HCT116 (cell line): ENCODE measurements around the gene CAB39. TPM values are rescaled to one million over a fixed set of nuclear protein-coding genes. Genes with fewer than 3 reads are reported as not detected.

Experiments used
- ATAC-seq: fragments of 200-7000 bp; cut with Tn5 transposase; 2 replicates; pipeline ENCODE4 v1.9.1; 2020; ENCODE audit warnings: mild to moderate bottlenecking, moderate library complexity
- BruUV-seq: library from RNA; stranded (reverse); fragments of 400-500 nt; replicated peaks from 2 replicates; lab custom pipeline; 2021; lab: Mats Ljungman, UMichigan
- CTCF ChIA-PET: fragments of 300-600 bp; sonication (Branson Sonifier 250); formaldehyde crosslinking; loops from one replicate; lab custom pipeline; 2021; ENCODE audit warnings: antibody characterized with exemption; lab: Charles Lee
- POLR2A ChIA-PET: fragments of 300-600, 350-600 bp; sonication (Branson Sonifier 250); formaldehyde crosslinking; loops from one replicate; lab custom pipeline; 2021; ENCODE audit warnings: antibody characterized with exemption; lab: Charles Lee
- RAD21 ChIA-PET, 2 experiments: fragments of 300-600 bp; sonication (Branson Sonifier 250); formaldehyde crosslinking; loops; one replicate each; lab custom pipeline; 2023; ENCODE audit warnings: low total read pairs in 2 of 2; ENCODE audit not compliant: uncharacterized antibody in 2 of 2, unreplicated experiment in 2 of 2, low non-redundant PET in 1 of 2; lab: Charles Lee
- DNase-seq: peaks from one replicate; pipeline ENCODE4 v3.0.0-alpha.2; 2010; ENCODE audit warnings: low read depth, low spot score
- H2AFZ ChIP-seq: fragments of 200-600 bp; shearing (Covaris generic), sonication (generic); 2 replicates; pipeline ENCODE4 v1.6.1; 2017; ENCODE audit warnings: low read depth, mixed run types, mixed read lengths, antibody characterized with exemption, low read length; ENCODE audit not compliant: poor library complexity, severe bottlenecking
- H3K27ac ChIP-seq: 2 replicates; pipeline ENCODE4 v1.5.1; 2012; ENCODE audit warnings: low read depth, low read length
- H3K27me3 ChIP-seq: fragments of 200-600 bp; sonication (generic); 2 replicates; pipeline ENCODE4 v1.6.1; 2016; ENCODE audit warnings: mixed run types, low read length, mixed read lengths; ENCODE audit not compliant: insufficient read depth
- H3K36me3 ChIP-seq, 2 experiments: fragments of 200-500 bp in 1 of 2; fragments of 200-600 bp in 1 of 2; sonication (Bioruptor generic) in 1 of 2; sonication (generic) in 1 of 2; 2 replicates each; pipeline versions ENCODE4 v1.5.1 to v1.6.1; 2014 to 2016; ENCODE audit warnings: low read length in 2 of 2, inconsistent platforms in 1 of 2, mixed read lengths in 1 of 2, mixed run types in 1 of 2; ENCODE audit not compliant: insufficient read depth in 2 of 2, control insufficient read depth in 1 of 2
- H3K4me1 ChIP-seq, 2 experiments: fragments of 200-600 bp in 1 of 2; sonication (generic) in 1 of 2; 2 replicates each; pipeline versions ENCODE4 v1.5.1 to v1.6.1; 2012 to 2017; ENCODE audit warnings: low read length in 2 of 2, inconsistent platforms in 1 of 2, mild to moderate bottlenecking in 1 of 2, mixed read lengths in 1 of 2, mixed run types in 1 of 2, moderate library complexity in 1 of 2; ENCODE audit not compliant: insufficient read depth in 2 of 2, control insufficient read depth in 1 of 2
- H3K4me2 ChIP-seq: fragments of 200-600 bp; sonication (generic); 2 replicates; pipeline ENCODE4 v1.6.1; 2017; ENCODE audit warnings: mixed run types, low read length, mixed read lengths
- H3K4me3 ChIP-seq, 2 experiments: fragments of 200-600 bp in 1 of 2; sonication (generic) in 1 of 2; replicated peaks in 1 of 2; 2 replicates each; pipeline ENCODE4 v1.5.1; 2011 to 2016; ENCODE audit warnings: low read length in 2 of 2, control low read depth in 1 of 2, low read depth in 1 of 2, mild to moderate bottlenecking in 1 of 2, mixed read lengths in 1 of 2, mixed run types in 1 of 2
- H3K79me2 ChIP-seq: fragments of 200-600 bp; sonication (generic); 2 replicates; pipeline ENCODE4 v1.6.1; 2017; ENCODE audit warnings: mild to moderate bottlenecking, mixed run types, low read length, moderate library complexity, mixed read lengths; ENCODE audit not compliant: insufficient read depth
- H3K9ac ChIP-seq: fragments of 200-600 bp; sonication (generic); 2 replicates; pipeline ENCODE4 v1.6.1; 2016; ENCODE audit warnings: low read length, mixed read lengths
- H3K9me2 ChIP-seq: fragments of 200-600 bp; sonication (generic), shearing (Covaris generic); 2 replicates; pipeline ENCODE4 v1.6.1; 2017; ENCODE audit warnings: mixed run types, mild to moderate bottlenecking, moderate library complexity; ENCODE audit not compliant: insufficient read depth
- H3K9me3 ChIP-seq, 2 experiments: fragments of 200-500 bp in 1 of 2; fragments of 200-600 bp in 1 of 2; sonication (Bioruptor generic) in 1 of 2; sonication (generic) in 1 of 2; 2 replicates each; pipeline ENCODE4 v1.6.1; 2014 to 2017; ENCODE audit warnings: low read length in 2 of 2, mixed read lengths in 2 of 2, inconsistent platforms in 1 of 2, low read depth in 1 of 2, mild to moderate bottlenecking in 1 of 2, mixed run types in 1 of 2, moderate library complexity in 1 of 2; ENCODE audit not compliant: control insufficient read depth in 1 of 2, insufficient read depth in 1 of 2
- H4K20me1 ChIP-seq: fragments of 200-600 bp; sonication (generic), shearing (Covaris generic); 2 replicates; pipeline ENCODE4 v1.6.1; 2017; ENCODE audit warnings: mixed run types, mild to moderate bottlenecking, moderate library complexity; ENCODE audit not compliant: insufficient read depth
- ATF3 ChIP-seq: IDR thresholded peaks from 2 replicates; pipeline ENCODE4 v1.6.1; 2012
- CBX3 ChIP-seq: IDR thresholded peaks from 2 replicates; pipeline ENCODE4 v1.6.1; 2012; ENCODE audit warnings: low read depth
- ELF1 ChIP-seq: IDR thresholded peaks from 2 replicates; pipeline ENCODE4 v1.6.1; 2012; ENCODE audit warnings: low read depth, borderline replicate concordance
- EZH2 ChIP-seq: fragments of 200-600 bp; sonication (generic); IDR thresholded peaks from 2 replicates; pipeline ENCODE4 v1.6.1; 2017; ENCODE audit warnings: antibody characterized with exemption, mixed run types
- EZH2phosphoT487 ChIP-seq: fragments of 200-600 bp; IDR thresholded peaks from 2 replicates; pipeline ENCODE4 v1.6.1; 2018; ENCODE audit warnings: antibody characterized with exemption, borderline replicate concordance
- FOSL1 ChIP-seq: IDR thresholded peaks from 2 replicates; pipeline ENCODE4 v1.6.1; 2012; ENCODE audit warnings: low read depth
- JUND ChIP-seq: IDR thresholded peaks from 2 replicates; pipeline ENCODE4 v1.6.1; 2012
- MAX ChIP-seq: IDR thresholded peaks from 2 replicates; pipeline ENCODE4 v1.6.1; 2012
- POLR2A ChIP-seq: IDR thresholded peaks from 2 replicates; pipeline ENCODE4 v1.7.0; 2011; ENCODE audit warnings: borderline replicate concordance; ENCODE audit not compliant: insufficient read depth, insufficient read length; ENCODE audit errors: extremely low read depth
- POLR2AphosphoS5 ChIP-seq: IDR thresholded peaks from 2 replicates; pipeline ENCODE4 v1.6.1; 2011; ENCODE audit warnings: mild to moderate bottlenecking, low read depth, low read length, moderate library complexity
- RAD21 ChIP-seq: IDR thresholded peaks from 2 replicates; pipeline ENCODE4 v1.6.1; 2012; ENCODE audit warnings: low read depth, mild to moderate bottlenecking
- SIN3A ChIP-seq: IDR thresholded peaks from 2 replicates; pipeline ENCODE4 v1.6.1; 2012; ENCODE audit warnings: low read depth
- SP1 ChIP-seq: IDR thresholded peaks from 2 replicates; pipeline ENCODE4 v1.6.1; 2012; ENCODE audit warnings: low read depth
- YY1 ChIP-seq: IDR thresholded peaks from 2 replicates; pipeline ENCODE4 v1.6.1; 2011; ENCODE audit warnings: low read length, low read depth, moderate library complexity, mild to moderate bottlenecking; ENCODE audit not compliant: insufficient replicate concordance; ENCODE audit errors: extremely low read depth
- ZBTB33 ChIP-seq: IDR thresholded peaks from 2 replicates; pipeline ENCODE4 v1.6.1; 2011; ENCODE audit warnings: mild to moderate bottlenecking, low read length, moderate library complexity; ENCODE audit not compliant: insufficient replicate concordance; ENCODE audit errors: extremely low read depth
- ZFX ChIP-seq: fragments of 450-650 bp; IDR thresholded peaks from 2 replicates; pipeline ENCODE4 v1.6.1; 2017
- intact Hi-C: fragments of 100-400 bp; cut with micrococcal nuclease; formaldehyde crosslinking; loops from 2 replicates; pipeline ENCODE4 v1.10.0; 2022
- total RNA-seq: library from RNA; stranded (reverse); gene quantifications from one replicate; pipeline ENCODE4 v1.2.1, GENCODE V29; 2021; ENCODE audit not compliant: unreplicated experiment
- TF ChIP-seq, protein P1 (sequence below), 3 experiments: fragments of 200-600 bp in 1 of 3; sonication (generic) in 1 of 3; IDR thresholded peaks in 2 of 3; conservative IDR thresholded peaks in 1 of 3; 2 replicates each; pipeline ENCODE4 v1.5.1; 2012 to 2017; ENCODE audit warnings: low read depth in 2 of 3, low read length in 2 of 3, antibody characterized with exemption in 1 of 3, borderline replicate concordance in 1 of 3, control low read depth in 1 of 3, mild to moderate bottlenecking in 1 of 3, mixed read lengths in 1 of 3, mixed run types in 1 of 3, moderate library complexity in 1 of 3; ENCODE audit not compliant: insufficient read depth in 1 of 3
- TF ChIP-seq, protein P2 (sequence below): IDR thresholded peaks from 2 replicates; pipeline ENCODE4 v1.6.1; 2012; ENCODE audit warnings: low read depth

The CAB39 gene
- total RNA-seq, 1 experiment from 2014 or later, result 63.6 TPM

- Histone ChIP-seq H3K4me1 (peaks cover 44 to 56% of the 10 kb centered on the region in 2 experiments), H4K20me1 (no peaks in the 10 kb centered on the region), H3K4me2 (peak overlapping the region; percentile 50), H3K4me3 (no peak overlapping the region), H3K9ac (peak overlapping the region; percentile 39; the same call in 1 of the 2 replicates), H3K9me2 (no peaks in the 10 kb centered on the region), H3K36me3 (no peaks in the 10 kb centered on the region), H2AFZ (peak overlapping the region; percentile 41), H3K9me3 (no peaks in the 10 kb centered on the region), H3K27me3 (no peaks in the 10 kb centered on the region), H3K27ac (peak overlapping the region; percentile 46), H3K79me2 (no peaks in the 10 kb centered on the region)
- DNase-seq (peak; percentile 52), ATAC-seq (peak; percentile 74)
- intact Hi-C loops, result loop anchor here (10.0 kb wide), 1 partner anchor 110 kb away; no protein-coding TSS in a partner anchor
- RAD21 ChIA-PET, result no interaction called here
- POLR2A ChIA-PET, result interaction anchor here (1.0 to 1.7 kb wide), 2 partner anchors 10 to 95 kb away, joined by 3 to 5 read pairs; no protein-coding TSS in a partner anchor
- BruUV-seq, result no TSS peak
- CTCF ChIA-PET, result interaction anchor here (0.8 to 1.8 kb wide), 2 partner anchors 114 to 140 kb away, joined by 3 to 7 read pairs; no protein-coding TSS in a partner anchor
- TF ChIP-seq RAD21 (peak; percentile 24), EZH2phosphoT487 (no peak), FOSL1 (peak; percentile 97), SP1 (peak; percentile 91), SIN3A (no peak), POLR2A (no peak), ELF1 (no peak), POLR2AphosphoS5 (0 out of 2 replicates have a peak, but pooled peaks have one; percentile 25), EZH2 (no peak), CBX3 (peak; percentile 81; the same call in 1 of the 2 replicates), MAX (peak; percentile 60), ZFX (no peak), JUND (peak; percentile 96), YY1 (no peak), ZBTB33 (peak; percentile 51), ATF3 (no peak)
- TF ChIP-seq, protein P1, sequence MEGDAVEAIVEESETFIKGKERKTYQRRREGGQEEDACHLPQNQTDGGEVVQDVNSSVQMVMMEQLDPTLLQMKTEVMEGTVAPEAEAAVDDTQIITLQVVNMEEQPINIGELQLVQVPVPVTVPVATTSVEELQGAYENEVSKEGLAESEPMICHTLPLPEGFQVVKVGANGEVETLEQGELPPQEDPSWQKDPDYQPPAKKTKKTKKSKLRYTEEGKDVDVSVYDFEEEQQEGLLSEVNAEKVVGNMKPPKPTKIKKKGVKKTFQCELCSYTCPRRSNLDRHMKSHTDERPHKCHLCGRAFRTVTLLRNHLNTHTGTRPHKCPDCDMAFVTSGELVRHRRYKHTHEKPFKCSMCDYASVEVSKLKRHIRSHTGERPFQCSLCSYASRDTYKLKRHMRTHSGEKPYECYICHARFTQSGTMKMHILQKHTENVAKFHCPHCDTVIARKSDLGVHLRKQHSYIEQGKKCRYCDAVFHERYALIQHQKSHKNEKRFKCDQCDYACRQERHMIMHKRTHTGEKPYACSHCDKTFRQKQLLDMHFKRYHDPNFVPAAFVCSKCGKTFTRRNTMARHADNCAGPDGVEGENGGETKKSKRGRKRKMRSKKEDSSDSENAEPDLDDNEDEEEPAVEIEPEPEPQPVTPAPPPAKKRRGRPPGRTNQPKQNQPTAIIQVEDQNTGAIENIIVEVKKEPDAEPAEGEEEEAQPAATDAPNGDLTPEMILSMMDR (IDR thresholded peaks at IDR 0.05 in 2 of 3, conservative IDR thresholded peaks at IDR 0.05 in 1 of 3; ENCODE audit: borderline replicate concordance in 1 of 3, insufficient read depth in 1 of 3, low read depth in 2 of 3, low read length in 2 of 3), result no peak
- TF ChIP-seq, protein P2, sequence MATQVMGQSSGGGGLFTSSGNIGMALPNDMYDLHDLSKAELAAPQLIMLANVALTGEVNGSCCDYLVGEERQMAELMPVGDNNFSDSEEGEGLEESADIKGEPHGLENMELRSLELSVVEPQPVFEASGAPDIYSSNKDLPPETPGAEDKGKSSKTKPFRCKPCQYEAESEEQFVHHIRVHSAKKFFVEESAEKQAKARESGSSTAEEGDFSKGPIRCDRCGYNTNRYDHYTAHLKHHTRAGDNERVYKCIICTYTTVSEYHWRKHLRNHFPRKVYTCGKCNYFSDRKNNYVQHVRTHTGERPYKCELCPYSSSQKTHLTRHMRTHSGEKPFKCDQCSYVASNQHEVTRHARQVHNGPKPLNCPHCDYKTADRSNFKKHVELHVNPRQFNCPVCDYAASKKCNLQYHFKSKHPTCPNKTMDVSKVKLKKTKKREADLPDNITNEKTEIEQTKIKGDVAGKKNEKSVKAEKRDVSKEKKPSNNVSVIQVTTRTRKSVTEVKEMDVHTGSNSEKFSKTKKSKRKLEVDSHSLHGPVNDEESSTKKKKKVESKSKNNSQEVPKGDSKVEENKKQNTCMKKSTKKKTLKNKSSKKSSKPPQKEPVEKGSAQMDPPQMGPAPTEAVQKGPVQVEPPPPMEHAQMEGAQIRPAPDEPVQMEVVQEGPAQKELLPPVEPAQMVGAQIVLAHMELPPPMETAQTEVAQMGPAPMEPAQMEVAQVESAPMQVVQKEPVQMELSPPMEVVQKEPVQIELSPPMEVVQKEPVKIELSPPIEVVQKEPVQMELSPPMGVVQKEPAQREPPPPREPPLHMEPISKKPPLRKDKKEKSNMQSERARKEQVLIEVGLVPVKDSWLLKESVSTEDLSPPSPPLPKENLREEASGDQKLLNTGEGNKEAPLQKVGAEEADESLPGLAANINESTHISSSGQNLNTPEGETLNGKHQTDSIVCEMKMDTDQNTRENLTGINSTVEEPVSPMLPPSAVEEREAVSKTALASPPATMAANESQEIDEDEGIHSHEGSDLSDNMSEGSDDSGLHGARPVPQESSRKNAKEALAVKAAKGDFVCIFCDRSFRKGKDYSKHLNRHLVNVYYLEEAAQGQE, result no peak
These were observed 28.1 kb upstream of the CAB39 start for GRCh38 chr2:230684270-230685168.
